Thyroid gland (tissue), 4 donors: ENCODE measurements around the gene TNFRSF21. TPM values are rescaled to one million over a fixed set of nuclear protein-coding genes. Genes with fewer than 3 reads are reported as not detected.

Source experiments
- DNase-seq, 2 donors: peaks; one replicate each; pipeline ENCODE4 v3.0.0-alpha.2; 2019
- H3K27ac ChIP-seq, 3 donors: fragments of 200-600 bp; sonication (generic); 1 replicate in 2 of 3; 2 replicates in 1 of 3; pipeline ENCODE4 v1.5.1; 2016 to 2019; ENCODE audit warnings: mild to moderate bottlenecking in 1 of 3, moderate library complexity in 1 of 3
- H3K27me3 ChIP-seq: fragments of 200-600 bp; sonication (generic); one replicate; pipeline ENCODE4 v1.5.1; 2019
- H3K36me3 ChIP-seq, 2 donors: fragments of 200-600 bp; sonication (generic); one replicate each; pipeline ENCODE4 v1.5.1; 2016 to 2019
- H3K4me1 ChIP-seq, 2 donors: fragments of 200-600 bp; sonication (generic); one replicate each; pipeline ENCODE4 v1.5.1; 2017 to 2019
- H3K4me3 ChIP-seq, 3 donors: fragments of 200-600 bp; sonication (generic); replicated peaks in 1 of 3; 1 replicate in 2 of 3; 2 replicates in 1 of 3; pipeline ENCODE4 v1.5.1; 2016; ENCODE audit warnings: mild to moderate bottlenecking in 1 of 3
- H3K9me3 ChIP-seq: fragments of 200-600 bp; sonication (generic); one replicate; pipeline ENCODE4 v1.5.1; 2017
- POLR2A ChIP-seq, 2 donors: fragments of 450-650 bp; IDR thresholded peaks; one replicate each; pipeline ENCODE4 v1.6.1; 2017; ENCODE audit warnings: antibody characterized with exemption in 2 of 2, mild to moderate bottlenecking in 2 of 2, moderate library complexity in 1 of 2
- WGBS, 2 donors: methylation state at CpG; one replicate each; pipeline ENCODE4 v1.1.5; 2017; 5-methylcytosine and 5-hydroxymethylcytosine counted together
- intact Hi-C: fragments of 100-400 bp; cut with DNase I; formaldehyde crosslinking; loops from one replicate; pipeline ENCODE4 v1.15.1; 2023
- total RNA-seq, 4 donors: library from RNA; depleted of rRNA; stranded (reverse); fragments of >200 nt; gene quantifications; one replicate each; pipeline ENCODE4 v1.2.3, GENCODE V29; 2016
- TF ChIP-seq, protein P1 (sequence below), 6 experiments: fragments of 200-600 bp in 3 of 6; fragments of 450-650 bp in 3 of 6; sonication (generic) in 3 of 6; IDR thresholded peaks; one replicate each; pipeline ENCODE4 v1.5.1; 2016 to 2019; ENCODE audit warnings: antibody characterized with exemption in 6 of 6, mild to moderate bottlenecking in 2 of 6, inconsistent platforms in 1 of 6, moderate library complexity in 1 of 6

TNFRSF21 gene
- total RNA-seq, 4 donors from 2014 or later: 5.7 to 13.6 (median 7.0) TPM

DNA sequence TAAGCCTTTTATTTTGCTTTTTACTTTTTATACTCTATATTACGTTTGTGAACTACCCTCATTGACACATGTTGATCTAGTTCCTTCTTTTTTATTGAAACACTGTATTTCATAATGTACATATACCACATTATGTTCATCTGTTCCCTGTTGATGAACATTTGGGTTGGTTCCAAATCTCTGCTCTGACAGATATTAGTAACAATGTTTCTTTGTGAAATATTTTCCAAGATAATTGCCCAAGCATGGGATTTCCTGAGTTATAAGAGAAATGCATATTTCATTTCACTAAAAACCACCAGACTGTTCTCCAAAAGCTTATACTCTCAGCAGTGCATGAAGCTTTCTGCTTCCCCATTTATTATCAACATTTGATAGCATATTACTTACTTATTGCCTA is 44.2 kb upstream of the TNFRSF21 start:
- no peak for DNase-seq
- Histone ChIP-seq H3K4me1 (no peaks in the 10 kb centered on the region), H3K27me3 (no peaks in the 10 kb centered on the region), H3K9me3 (no peaks in the 10 kb centered on the region), H3K4me3 (no peak overlapping the region), H3K27ac (no peak overlapping the region), H3K36me3 (no peaks in the 10 kb centered on the region)
- intact Hi-C loops: no loop called here
- 65 to 71% methylated on average over 1 of the region's 1 CpG for WGBS, 2 donors
- TF ChIP-seq, protein P1, sequence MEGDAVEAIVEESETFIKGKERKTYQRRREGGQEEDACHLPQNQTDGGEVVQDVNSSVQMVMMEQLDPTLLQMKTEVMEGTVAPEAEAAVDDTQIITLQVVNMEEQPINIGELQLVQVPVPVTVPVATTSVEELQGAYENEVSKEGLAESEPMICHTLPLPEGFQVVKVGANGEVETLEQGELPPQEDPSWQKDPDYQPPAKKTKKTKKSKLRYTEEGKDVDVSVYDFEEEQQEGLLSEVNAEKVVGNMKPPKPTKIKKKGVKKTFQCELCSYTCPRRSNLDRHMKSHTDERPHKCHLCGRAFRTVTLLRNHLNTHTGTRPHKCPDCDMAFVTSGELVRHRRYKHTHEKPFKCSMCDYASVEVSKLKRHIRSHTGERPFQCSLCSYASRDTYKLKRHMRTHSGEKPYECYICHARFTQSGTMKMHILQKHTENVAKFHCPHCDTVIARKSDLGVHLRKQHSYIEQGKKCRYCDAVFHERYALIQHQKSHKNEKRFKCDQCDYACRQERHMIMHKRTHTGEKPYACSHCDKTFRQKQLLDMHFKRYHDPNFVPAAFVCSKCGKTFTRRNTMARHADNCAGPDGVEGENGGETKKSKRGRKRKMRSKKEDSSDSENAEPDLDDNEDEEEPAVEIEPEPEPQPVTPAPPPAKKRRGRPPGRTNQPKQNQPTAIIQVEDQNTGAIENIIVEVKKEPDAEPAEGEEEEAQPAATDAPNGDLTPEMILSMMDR (IDR thresholded peaks at IDR 0.05): no peak

DNA sequence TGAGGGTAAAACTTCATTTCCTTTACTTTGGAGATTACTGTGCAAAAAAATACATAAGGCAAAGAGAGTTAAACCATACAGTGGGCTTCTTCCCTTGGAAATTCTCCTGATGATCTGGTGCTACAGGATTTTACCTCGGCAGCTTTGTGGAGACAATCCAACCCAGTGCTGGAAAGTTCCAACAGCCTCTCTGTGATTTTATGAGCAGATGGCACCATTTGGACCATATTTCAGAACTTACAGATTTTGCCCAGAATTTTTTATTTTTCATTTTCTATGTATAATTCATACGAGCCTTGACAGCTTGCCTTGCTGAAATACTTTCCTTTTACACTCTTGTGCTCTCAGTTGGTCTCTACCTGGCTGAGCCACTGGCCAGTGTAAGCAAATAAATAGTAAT is 43.3 kb upstream of the TNFRSF21 start:
- TF ChIP-seq POLR2A (IDR thresholded peaks at IDR 0.05): no peak
- TF ChIP-seq, protein P1 (IDR thresholded peaks at IDR 0.05): no peak
- no peaks in the 10 kb centered on the region for H3K27me3 ChIP-seq
- WGBS, 2 donors: 75 to 89% methylated on average over 2 of the region's 2 CpGs
- H3K27ac ChIP-seq: no peak overlapping the region
- intact Hi-C loops: no loop called here
- no peaks in the 10 kb centered on the region for H3K9me3 ChIP-seq
- no peaks in the 10 kb centered on the region for H3K4me1 ChIP-seq
- H3K4me3 ChIP-seq: no peak overlapping the region
- no peaks in the 10 kb centered on the region for H3K36me3 ChIP-seq
- DNase-seq: no peak

DNA sequence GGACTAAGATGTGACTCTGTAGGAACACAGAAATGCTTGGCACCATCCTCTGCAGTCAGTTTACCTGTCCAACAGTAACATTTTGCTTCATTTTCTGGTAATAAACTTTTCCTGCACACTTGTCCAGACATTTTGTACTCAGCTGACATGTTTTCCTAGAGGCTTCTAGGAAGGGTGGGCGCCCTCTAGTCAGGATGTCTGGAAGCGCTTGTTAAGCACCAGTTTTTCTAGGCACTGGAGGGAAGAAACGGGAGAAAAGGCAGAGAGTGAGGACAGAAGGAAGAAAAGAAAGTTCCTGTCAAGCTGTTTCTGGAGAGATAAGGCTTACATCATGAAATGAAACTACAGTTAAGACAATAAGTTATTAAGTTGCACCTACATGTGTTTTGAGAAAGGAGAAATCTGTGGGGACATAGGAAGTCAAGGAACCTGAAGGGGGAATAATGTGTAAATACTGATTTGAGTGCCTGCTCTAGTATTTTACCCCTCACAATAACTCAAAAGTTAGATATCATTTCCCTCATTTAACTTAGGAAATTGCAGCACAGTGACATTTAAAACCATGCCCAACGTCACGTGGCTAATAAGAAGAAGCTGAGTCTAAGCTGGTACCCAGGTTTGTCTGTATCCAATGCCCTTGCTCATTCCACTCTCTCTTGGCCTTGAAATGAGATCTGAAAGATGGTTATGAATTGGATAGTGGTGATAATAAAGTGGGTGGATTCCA is 42.7 kb upstream of the TNFRSF21 start:
- no peaks in the 10 kb centered on the region for H3K27me3 ChIP-seq
- no peak overlapping the region for H3K4me3 ChIP-seq
- H3K4me1 ChIP-seq: no peaks in the 10 kb centered on the region
- no peaks in the 10 kb centered on the region for H3K9me3 ChIP-seq
- no peak for DNase-seq
- intact Hi-C loops: no loop called here
- WGBS, 2 donors: 80 to 84% methylated on average over 5 of the region's 5 CpGs
- no peaks in the 10 kb centered on the region for H3K36me3 ChIP-seq
- TF ChIP-seq POLR2A (IDR thresholded peaks at IDR 0.05): no peak
- TF ChIP-seq, protein P1 (IDR thresholded peaks at IDR 0.05): no peak
- H3K27ac ChIP-seq: no peak overlapping the region

DNA sequence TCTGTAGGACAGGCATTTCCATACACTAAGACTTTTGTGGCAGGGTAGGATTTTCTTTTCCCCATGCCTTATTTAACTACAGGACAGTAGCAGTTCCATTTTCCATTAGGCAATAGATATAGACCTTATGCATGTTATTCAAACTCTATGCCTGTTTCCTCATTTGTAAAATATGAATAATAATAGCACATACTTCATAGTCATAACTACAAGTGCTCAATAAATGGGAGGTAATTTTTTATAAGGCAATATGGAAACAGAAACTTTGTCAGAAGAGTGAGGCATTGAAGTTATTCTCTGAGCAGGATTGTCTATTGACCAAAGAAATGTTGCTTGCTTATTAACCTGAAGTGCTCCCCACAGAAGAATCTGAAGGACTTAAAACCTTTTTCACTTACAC is 41.9 kb upstream of the TNFRSF21 start:
- intact Hi-C loops: no loop called here
- Histone ChIP-seq H3K9me3 (no peaks in the 10 kb centered on the region), H3K4me3 (no peak overlapping the region), H3K36me3 (no peaks in the 10 kb centered on the region), H3K27ac (no peak overlapping the region), H3K27me3 (no peaks in the 10 kb centered on the region), H3K4me1 (no peaks in the 10 kb centered on the region)
- no peak for DNase-seq
- TF ChIP-seq, protein P1 (IDR thresholded peaks at IDR 0.05): no peak
- TF ChIP-seq POLR2A (IDR thresholded peaks at IDR 0.05): no peak

DNA sequence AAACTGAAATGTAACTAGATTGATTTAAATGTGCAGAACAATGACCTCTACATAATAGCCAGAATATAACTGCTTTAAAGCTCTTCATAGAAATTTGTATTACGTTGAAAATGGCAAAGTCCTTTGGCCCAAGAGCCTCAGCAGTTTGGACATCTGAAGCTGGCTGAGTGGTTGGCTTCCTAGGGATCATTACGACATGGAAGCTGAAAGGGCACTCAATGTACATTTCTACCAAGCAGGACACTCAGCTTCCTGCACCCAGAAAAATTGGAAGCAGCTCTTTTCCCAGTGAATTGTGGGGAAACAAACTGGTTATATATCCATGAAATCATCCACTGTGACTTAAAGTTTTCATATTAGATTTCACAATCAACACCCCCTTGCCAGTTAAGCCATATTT is 40.2 kb upstream of the TNFRSF21 start:
- Histone ChIP-seq H3K9me3 (no peaks in the 10 kb centered on the region), H3K27ac (no peak overlapping the region), H3K4me1 (no peaks in the 10 kb centered on the region), H3K27me3 (no peaks in the 10 kb centered on the region), H3K36me3 (no peaks in the 10 kb centered on the region), H3K4me3 (no peak overlapping the region)
- no peak for DNase-seq
- intact Hi-C loops: no loop called here
- TF ChIP-seq, protein P1 (IDR thresholded peaks at IDR 0.05): no peak
- TF ChIP-seq POLR2A (IDR thresholded peaks at IDR 0.05): no peak
- WGBS, 2 donors: 74 to 77% methylated on average over 2 of the region's 2 CpGs
